Transverse colon (tissue), 4 donors: ENCODE results near the gene FIBCD1.

Experiments
- CTCF ChIP-seq, 5 experiments: fragments of 200-600 bp in 3 of 5; fragments of 450-650 bp in 2 of 5; sonication (generic) in 3 of 5; IDR thresholded peaks; 1 replicate in 2 of 5; 2 replicates in 3 of 5; pipeline ENCODE4 v1.5.1; 2016 to 2017; ENCODE audit warnings: antibody characterized with exemption in 5 of 5, inconsistent platforms in 3 of 5, mild to moderate bottlenecking in 2 of 5, moderate library complexity in 1 of 5
- EP300 ChIP-seq: sonication (generic); formaldehyde crosslinking; IDR thresholded peaks from one replicate; pipeline ENCODE4 v1.6.1; 2017; ENCODE audit warnings: antibody characterized with exemption, low read depth
- POLR2AphosphoS5 ChIP-seq, 3 donors: sonication (generic); formaldehyde crosslinking; IDR thresholded peaks; one replicate each; pipeline ENCODE4 v1.6.1; 2016; ENCODE audit warnings: antibody characterized with exemption in 3 of 3

- no peak for TF ChIP-seq EP300
- no peak for TF ChIP-seq POLR2AphosphoS5 (IDR thresholded peaks at IDR 0.05)
- TF ChIP-seq CTCF (IDR thresholded peaks at IDR 0.05): no peak
These were observed 42.7 kb upstream of the FIBCD1 start for GRCh38 chr9:130981756-130982137.
